GM12865 (cell line): ENCODE data around the gene FGF22.

Experiments
- DNase-seq: peaks from one replicate; pipeline ENCODE4 v3.0.0; 2010; ENCODE audit warnings: low read depth
- H3K4me3 ChIP-seq: 2 replicates; pipeline ENCODE4 v1.5.1; 2011; ENCODE audit warnings: mild to moderate bottlenecking, low read depth, low read length, control low read depth
- TF ChIP-seq, protein P1 (sequence below): IDR thresholded peaks from 2 replicates; pipeline ENCODE4 v1.5.1; 2011; ENCODE audit warnings: low read length, control low read depth, low read depth, inconsistent platforms; ENCODE audit not compliant: insufficient read depth; ENCODE audit errors: missing control alignments

Gene FGF22

DNA sequence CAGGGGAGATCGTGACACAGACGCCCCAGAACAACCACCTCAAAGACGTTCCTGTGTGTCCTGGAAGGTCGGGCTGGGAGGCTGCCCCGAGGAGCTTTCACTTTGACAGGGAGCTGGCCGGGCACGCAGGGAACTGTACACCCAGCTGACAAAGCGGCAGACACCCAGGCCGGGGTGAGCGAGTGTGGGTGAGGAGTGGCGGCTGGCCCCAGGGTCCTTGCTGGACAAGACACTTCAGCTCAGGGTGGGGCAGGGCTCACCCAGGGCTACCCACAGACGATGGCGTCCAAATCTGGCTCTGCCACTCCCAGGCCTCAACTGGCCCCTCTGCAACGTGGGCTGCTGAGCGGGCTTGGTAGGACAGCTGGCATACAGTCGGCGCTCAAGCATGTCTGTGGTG is 2.0 kb downstream of the FGF22 start:
- H3K4me3 ChIP-seq, result no peak overlapping the region
- TF ChIP-seq, protein P1, sequence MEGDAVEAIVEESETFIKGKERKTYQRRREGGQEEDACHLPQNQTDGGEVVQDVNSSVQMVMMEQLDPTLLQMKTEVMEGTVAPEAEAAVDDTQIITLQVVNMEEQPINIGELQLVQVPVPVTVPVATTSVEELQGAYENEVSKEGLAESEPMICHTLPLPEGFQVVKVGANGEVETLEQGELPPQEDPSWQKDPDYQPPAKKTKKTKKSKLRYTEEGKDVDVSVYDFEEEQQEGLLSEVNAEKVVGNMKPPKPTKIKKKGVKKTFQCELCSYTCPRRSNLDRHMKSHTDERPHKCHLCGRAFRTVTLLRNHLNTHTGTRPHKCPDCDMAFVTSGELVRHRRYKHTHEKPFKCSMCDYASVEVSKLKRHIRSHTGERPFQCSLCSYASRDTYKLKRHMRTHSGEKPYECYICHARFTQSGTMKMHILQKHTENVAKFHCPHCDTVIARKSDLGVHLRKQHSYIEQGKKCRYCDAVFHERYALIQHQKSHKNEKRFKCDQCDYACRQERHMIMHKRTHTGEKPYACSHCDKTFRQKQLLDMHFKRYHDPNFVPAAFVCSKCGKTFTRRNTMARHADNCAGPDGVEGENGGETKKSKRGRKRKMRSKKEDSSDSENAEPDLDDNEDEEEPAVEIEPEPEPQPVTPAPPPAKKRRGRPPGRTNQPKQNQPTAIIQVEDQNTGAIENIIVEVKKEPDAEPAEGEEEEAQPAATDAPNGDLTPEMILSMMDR, result no peak
- no peak for DNase-seq

- no peak overlapping the region for H3K4me3 ChIP-seq
- no peak for DNase-seq
- TF ChIP-seq, protein P1, result no peak
Measured at GRCh38 chr19:642767-643727, 3.4 kb downstream of the FGF22 start.

DNA sequence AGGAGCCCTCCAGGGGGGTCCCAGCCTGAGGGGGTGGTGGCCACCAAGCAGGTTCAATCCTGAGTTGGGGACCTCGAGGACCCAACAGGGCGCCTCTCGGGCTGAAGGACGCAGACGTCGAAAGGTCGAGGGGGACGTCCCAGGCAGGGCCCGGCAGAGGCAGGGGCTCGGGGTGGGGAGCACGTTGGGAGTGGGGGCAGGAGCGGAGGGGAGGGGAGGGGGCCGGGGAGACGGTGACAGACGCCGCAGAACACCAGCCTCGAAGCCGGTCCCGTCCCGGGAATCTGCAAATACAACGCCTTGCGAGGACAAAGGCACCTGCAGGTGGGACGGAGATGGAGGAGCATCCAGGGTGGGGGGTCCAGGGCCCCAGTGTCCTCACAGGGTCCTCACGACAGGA is 4.1 kb downstream of the FGF22 start:
- DNase-seq, result no peak
- H3K4me3 ChIP-seq, result no peak overlapping the region
- TF ChIP-seq, protein P1, result no peak

DNA sequence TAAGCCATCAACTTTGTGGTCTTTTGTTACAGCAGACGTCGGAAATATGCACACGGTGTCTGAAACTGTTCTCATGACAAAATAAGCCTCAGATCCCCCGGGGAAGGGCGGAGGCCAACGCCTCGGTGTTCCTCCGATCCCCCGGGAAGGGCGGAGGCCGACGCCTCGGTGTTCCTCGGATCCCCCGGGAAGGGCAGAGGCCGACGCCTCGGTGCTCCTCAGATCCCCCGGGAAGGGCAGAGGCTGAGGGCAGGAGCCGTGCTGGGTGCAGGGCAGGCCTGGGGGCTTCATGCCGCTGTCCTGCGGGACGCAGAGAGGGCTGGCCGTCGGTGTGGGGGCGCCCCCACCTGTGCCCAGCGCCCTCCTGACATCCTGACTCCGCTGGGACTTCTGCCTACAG is 4.7 kb downstream of the FGF22 start:
- DNase-seq, result no peak
- no peak overlapping the region for H3K4me3 ChIP-seq
- TF ChIP-seq, protein P1, result no peak

- TF ChIP-seq, protein P1, result no peak
- DNase-seq, result no peak
- H3K4me3 ChIP-seq, result no peak overlapping the region
Measured at GRCh38 chr19:644789-645188, 5.1 kb downstream of the FGF22 start.

- no peak overlapping the region for H3K4me3 ChIP-seq
- no peak for DNase-seq
- TF ChIP-seq, protein P1, result no peak
Measured at GRCh38 chr19:645912-646778, 6.5 kb downstream of the FGF22 start.
